Hematopoietic multipotent progenitor cell treated with erythropoietin and hydrocortisone succinate and interleukin-3 and kit ligand, for 15 days (in vitro differentiated cells): Measurements from ENCODE around the gene ORM1.
A peak's percentile ranks its signal among the peaks of the same experiment; 100 is the strongest.

Experiments used
- DNase-seq: peaks from one replicate; pipeline ENCODE4 v3.0.0-alpha.2; 2015; ENCODE audit warnings: low spot score

The ORM1 gene

DNA sequence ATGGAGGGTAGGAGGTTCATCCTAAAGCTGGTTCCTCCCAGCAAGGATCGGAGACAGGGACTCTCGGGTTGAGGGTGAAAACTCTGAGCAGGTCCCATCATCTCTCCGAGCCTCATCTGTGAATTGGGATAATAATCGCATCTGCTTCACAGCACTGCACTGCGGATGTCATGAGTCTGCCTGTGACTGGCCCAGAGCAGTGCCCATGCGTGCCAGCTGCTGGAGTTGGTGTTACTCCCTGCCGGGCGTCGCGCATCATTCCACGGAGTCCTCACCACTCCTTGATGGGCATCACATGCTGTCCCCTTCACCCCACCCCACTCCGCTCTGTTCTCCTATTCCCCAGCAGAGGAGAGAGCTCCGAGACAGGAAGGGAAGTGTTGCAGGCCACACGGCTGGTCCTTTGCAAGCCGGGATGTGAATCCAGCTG is 35.1 kb upstream of the ORM1 start:
- no peak for DNase-seq

DNA sequence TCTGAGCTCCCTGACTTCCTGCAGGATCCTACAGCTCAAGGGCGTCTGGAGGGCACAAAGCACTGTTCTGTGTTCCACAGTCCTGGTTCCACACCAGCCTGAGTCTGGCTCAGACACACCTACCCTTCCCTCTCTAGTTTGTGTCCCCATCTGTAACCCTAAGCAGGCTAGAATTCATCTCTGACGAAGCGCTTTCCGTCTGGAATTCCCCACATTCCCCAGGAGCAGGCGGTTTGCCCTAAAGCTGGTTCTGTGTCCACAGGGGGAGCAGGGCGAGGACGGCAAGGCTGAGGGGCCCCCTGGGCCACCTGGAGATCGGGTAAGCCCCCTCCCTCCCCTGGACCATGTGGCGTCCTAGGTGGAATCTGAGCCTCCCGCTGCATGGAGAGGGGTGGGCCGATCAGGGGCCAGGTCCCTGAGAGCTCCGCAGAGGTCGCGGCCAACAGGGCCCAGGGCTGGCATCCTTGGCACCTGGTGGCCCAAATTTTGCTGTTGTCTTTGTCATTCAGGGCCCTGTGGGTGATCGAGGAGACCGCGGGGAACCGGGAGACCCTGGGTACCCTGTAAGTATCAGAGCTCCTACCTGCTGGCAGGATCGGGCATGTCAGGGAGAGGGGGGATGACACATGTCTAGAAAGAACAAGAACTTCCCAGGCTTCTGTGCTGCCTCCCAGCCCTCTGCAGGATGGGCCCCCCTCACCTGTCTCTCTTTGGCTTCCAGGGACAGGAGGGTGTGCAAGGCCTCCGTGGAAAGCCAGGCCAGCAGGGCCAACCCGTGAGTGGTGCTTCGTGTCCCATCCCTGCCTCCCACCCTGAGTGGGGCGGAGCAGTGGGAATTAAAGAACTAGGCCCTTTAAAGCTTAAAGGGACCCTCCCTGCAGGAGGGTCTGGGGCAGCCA is 34.5 kb upstream of the ORM1 start:
- no peak for DNase-seq

DNA sequence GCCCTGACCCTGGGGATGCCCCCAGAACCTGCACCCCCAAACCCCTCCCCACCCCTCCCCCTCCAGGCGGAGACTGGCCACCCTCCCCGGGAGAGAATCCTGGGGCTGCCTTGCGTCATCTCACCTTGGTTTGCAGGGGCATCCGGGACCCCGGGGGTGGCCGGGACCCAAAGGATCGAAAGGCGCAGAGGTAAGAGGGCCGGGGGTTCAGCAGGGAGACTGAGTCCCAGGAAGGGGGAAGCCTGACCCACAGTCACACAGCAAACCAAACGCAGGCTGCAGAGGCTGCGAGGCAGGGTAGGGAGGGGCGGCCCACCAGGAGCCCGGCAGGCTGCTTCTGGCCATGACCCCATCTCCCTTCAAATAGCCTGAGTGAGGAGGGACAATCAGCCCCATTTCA is 33.8 kb upstream of the ORM1 start:
- DNase-seq: no peak

DNA sequence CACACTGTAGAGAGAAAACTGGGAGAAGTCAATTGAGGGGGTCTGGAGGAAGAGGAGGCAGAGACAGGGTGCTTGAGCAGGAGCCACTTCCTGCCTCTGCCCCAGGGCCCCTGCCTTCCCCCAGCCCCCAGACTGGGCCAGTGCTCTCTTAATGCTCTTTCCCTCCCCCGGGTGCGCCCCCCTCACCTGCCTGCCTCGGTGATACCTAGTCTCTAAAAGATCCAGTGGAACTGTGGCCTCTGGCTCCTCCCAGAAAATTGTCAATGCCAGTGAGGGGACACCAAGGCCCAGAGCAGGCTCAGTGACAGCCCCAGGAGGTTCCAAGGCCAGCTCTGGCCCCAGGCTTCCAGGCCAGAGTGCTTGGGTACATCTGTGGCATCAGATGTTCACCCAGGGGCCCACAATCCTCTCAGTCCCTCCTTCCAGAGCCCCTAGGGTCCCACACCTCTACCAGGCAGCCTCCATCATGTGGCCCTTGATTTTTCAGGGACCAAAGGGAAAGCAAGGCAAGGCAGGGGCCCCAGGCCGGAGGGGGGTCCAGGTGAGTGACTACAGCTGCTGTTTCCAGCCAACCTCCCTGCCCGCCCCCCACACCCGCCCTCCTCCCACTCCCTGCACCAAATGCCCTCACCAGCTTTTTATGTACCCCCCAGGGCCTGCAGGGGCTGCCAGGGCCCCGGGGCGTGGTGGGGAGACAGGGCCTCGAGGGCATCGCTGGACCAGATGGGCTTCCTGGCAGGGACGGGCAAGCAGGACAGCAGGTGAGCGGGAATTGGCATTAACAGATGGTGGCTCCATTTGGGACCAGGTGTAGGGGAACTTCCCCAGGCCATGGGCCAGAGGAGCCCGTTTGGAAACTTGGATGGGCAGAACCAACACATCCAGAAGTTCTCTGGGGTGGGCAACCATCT is 33.1 kb upstream of the ORM1 start:
- DNase-seq: no peak

DNA sequence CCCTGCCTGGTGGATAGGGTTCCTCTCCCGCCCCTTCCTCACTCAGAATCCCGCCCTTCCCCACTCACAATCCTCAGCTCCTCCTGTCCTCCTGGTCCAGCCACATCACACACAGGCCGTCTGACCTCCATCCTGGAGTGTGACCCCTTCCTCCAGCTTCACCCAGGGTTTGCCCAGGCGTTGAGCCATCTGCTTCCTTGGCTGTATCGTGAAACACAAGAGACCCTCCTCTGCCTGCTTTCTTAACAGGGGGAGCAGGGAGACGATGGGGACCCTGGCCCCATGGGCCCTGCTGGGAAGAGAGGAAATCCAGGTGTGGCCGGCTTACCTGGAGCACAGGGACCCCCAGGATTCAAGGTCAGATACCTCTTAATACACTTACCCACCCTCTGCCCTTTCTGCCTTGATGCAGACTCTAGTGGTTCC is 32.3 kb upstream of the ORM1 start:
- DNase-seq: no peak

DNA sequence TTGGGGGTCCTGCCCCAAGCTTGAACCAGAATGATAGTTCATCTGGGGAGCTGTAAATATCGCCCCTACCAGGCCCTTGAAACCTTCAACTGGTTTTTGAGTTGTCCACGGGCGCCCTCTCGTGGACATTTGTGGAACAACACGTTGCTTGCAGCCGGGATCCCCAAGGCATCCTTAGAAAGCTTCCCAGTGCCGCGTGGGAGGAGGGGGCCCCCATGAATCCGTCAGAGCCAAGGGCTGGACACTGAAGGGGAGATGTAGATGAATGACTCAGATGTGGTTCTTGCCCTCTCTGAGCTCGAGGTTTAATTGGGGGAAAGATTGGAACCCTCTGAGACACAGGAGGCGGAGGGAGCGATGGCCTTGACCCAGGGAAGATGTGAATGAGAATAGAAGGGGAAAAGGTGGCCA is 31.8 kb upstream of the ORM1 start:
- DNase-seq: peak; percentile 64

- no peak for DNase-seq
Observed at GRCh38 chr9:114291886-114292590, 30.9 kb upstream of the ORM1 start.

- DNase-seq: no peak
Observed at GRCh38 chr9:114294664-114295063, 28.2 kb upstream of the ORM1 start.

DNA sequence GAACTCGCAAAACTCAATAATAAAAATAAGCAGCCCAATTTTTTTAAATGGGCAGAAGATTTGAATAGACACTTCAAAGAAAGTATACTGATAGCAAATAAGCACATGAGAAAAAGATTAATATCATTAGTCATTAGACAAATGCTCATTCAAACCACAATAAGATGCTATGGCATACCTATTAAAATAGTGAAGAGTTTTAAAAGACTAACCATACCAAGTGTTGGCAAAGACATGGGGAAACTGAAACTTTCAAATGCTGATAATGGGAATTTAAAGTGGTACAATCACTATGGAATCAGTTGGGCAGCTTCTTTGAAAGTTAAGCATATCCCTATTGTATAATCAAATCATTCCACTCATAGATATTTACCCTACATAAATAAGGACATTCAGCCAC is 26.6 kb upstream of the ORM1 start:
- DNase-seq: no peak

- DNase-seq: no peak
Observed at GRCh38 chr9:114299286-114300152, 23.4 kb upstream of the ORM1 start.

DNA sequence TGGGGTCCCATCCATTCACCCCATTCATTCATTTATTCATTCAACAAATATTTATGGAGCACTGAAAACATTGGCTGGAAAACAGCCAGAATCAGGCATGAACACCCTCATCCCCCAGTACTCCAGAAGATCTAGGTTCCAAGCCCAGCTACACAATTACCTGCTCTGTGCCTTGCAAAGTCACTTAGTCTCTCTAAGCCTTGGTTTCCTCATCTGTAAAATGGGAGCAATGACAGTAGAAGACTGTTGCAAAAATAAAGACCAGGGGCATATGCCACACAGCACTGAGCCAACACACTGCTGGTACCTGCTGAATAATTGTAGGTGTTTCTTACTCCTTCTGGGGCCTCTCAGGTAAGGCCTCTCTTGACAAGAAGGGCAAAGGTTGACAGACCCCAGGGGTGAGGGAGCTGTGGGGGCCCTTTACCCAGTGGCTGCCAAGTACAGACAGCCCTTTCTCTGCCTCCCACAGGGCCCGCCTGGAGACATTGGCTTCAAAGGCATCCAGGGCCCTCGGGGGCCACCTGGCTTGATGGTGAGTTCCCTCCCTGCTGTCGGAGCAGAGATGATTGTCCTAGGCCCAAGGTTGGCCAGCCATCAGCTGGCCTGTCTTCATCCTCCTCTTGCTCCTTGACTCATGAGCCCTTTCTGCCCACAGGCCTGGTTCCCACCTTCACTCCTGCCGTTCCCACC is 22.6 kb upstream of the ORM1 start:
- DNase-seq: no peak

DNA sequence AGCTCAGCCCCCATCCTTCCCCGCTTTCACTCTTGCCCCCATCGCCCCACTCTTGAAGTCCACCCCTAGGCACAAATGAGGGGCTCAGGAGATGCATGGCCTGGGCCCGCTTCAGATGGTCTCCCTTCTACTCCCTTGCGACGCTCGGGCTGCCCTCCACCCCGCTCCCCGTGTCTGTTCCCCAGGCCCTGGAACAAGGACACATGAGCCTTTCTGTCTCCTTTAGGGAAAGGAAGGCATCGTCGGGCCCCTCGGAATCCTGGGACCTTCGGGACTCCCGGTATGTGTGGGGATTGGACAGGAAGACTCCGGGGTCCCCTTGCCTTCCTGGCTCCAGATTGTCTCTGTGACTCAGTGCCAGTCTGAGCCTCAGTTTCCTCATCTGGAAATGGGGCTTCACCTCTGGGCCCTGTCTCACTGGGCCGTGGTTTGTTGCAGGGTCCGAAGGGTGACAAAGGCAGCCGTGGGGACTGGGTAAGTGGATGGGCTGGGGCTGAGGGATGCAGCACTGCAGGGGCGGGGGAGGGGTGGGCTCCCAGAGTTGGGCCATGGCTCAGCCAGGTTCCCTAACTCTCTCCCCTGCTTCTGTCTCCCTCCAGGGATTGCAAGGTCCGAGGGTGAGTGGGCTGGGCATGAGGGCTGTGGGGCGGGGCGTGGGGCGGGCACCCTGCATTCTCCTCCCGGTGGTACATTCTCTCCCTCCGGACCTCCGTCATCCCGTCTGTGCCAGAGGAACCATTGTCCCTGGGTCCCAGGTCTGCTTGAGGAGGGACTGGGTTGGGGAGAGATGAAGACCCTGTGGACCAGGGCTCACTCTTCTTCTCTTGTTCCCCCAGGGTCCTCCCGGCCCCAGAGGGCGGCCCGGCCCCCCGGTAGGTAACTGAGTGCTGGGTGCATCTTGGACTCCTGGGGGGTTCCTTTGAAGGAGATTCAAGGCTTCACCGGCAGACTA is 21.8 kb upstream of the ORM1 start:
- DNase-seq: no peak

GRCh38 chr9:114301798-114302565 is 20.9 kb upstream of the ORM1 start:
- DNase-seq: no peak

- DNase-seq: no peak
Observed at GRCh38 chr9:114302727-114303126, 20.2 kb upstream of the ORM1 start.

GRCh38 chr9:114303571-114303970 is 19.3 kb upstream of the ORM1 start:
- DNase-seq: no peak

DNA sequence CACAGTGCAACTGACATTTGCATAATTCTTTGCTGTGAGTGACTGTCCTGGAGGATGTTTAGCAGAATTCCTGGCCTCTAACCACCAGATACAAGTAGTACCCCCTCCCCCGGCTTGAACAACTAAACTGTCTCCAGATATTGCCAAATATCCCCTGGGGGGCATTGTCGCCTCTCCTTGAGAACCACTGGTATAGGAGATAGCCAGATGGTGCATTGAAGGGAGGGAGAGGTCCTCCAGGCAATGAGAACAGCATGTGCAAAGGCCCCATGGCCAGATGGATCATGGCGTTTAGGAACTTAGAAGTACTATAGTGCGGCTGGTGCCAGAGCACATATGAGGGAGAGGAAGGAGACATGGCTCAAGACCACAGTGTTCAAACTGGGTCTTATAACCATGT is 18.9 kb upstream of the ORM1 start:
- no peak for DNase-seq

DNA sequence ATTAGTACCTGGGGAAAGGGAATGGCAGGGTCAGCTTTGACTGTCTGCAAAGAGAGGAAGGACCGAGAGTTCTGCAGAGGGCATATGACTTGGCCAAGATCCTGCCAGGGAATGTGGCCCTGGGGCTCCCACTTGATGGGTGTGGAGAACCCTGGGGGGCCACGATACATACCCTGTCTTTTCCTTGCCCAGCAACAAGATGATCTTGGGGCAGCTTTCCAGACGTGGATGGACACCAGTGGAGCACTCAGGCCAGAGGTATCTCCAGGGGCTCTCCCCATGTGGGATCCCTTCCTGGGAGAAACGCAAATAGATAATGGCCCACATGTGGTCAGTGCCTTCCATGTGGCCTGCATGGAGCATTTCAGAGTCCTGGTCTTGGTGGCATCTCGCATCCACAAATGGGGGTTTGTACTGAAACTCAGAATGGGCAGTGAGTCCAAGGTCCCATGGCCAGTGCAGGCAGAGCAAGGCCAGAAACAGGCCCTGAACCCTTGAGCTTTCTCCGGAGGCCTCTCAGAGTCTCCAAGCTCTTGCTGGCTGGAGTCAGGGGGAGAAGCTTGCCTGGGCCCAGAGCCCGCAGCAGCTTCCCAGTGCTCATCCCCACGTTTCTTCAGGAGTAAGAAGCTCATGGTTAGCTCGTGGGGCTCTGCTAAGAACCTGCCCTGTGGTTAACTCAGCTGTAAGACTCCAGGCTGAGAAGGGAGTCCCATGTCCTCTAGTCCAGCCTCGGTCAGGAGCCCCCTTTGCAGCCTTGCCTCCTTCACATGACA is 18.3 kb upstream of the ORM1 start:
- DNase-seq: no peak

- DNase-seq: no peak
Observed at GRCh38 chr9:114307899-114308267, 15.0 kb upstream of the ORM1 start.
